Fibroblast of pulmonary artery (primary cell): ENCODE data around the gene ADGRF5.
A peak's percentile ranks its signal among the peaks of the same experiment; 100 is the strongest.

Source experiments
- DNase-seq: peaks from one replicate; pipeline ENCODE4 v3.0.0-alpha.2; 2010; ENCODE audit warnings: low read depth
- H3K4me3 ChIP-seq: replicated peaks from 2 replicates; pipeline ENCODE4 v1.5.1; 2011; ENCODE audit warnings: low read depth, mild to moderate bottlenecking, control low read depth, low read length, moderate library complexity
- CTCF ChIP-seq: IDR thresholded peaks from 2 replicates; pipeline ENCODE4 v1.5.1; 2011; ENCODE audit warnings: mild to moderate bottlenecking, control low read depth, low read length, inconsistent platforms; ENCODE audit errors: missing control alignments

The ADGRF5 gene

GRCh38 chr6:46879003-46879402 lies 42.7 kb downstream of the ADGRF5 start:
- no peak overlapping the region for H3K4me3 ChIP-seq
- DNase-seq: no peak
- TF ChIP-seq CTCF: no peak

GRCh38 chr6:46876126-46876525 lies 45.6 kb downstream of the ADGRF5 start:
- peak; percentile 87 for DNase-seq

GRCh38 chr6:46867411-46867810 lies 54.3 kb downstream of the ADGRF5 start:
- DNase-seq: no peak
- H3K4me3 ChIP-seq: no peak overlapping the region
- TF ChIP-seq CTCF: no peak

More at GRCh38 chr6:46876126-46876525, 45.6 kb downstream of the ADGRF5 start:
- no peak for TF ChIP-seq CTCF
- no peak overlapping the region for H3K4me3 ChIP-seq

GRCh38 chr6:46865221-46865620 lies 56.5 kb downstream of the ADGRF5 start:
- H3K4me3 ChIP-seq: no peak overlapping the region
- no peak for DNase-seq
- TF ChIP-seq CTCF: no peak

- no peak for DNase-seq
- TF ChIP-seq CTCF: no peak
- no peak overlapping the region for H3K4me3 ChIP-seq
These were observed 57.9 kb downstream of the ADGRF5 start for GRCh38 chr6:46863791-46864190.

GRCh38 chr6:46862381-46862780 lies 59.4 kb downstream of the ADGRF5 start:
- no peak for DNase-seq

More at GRCh38 chr6:46862381-46862780, 59.4 kb downstream of the ADGRF5 start:
- peak; percentile 1 for TF ChIP-seq CTCF
- H3K4me3 ChIP-seq: no peak overlapping the region
